ENCODE results near the gene ZBTB18. TPM values are rescaled to one million over a fixed set of nuclear protein-coding genes. Genes with fewer than 3 reads are reported as not detected.
"Not testable (repeated sequence)": the region's sequence is repeated elsewhere in the genome, so short reads cannot be mapped to it uniquely, and the experiment has no call there.

The ZBTB18 gene
- total RNA-seq, 1 donor from 2014 or later: 64.6 TPM

GRCh38 chr1:244042293-244042692, 8.8 kb upstream of the ZBTB18 start:
- no peak for DNase-seq

- DNase-seq: no peak
Measured at GRCh38 chr1:244044423-244044822, 6.7 kb upstream of the ZBTB18 start.

GRCh38 chr1:244046254-244046653, 4.8 kb upstream of the ZBTB18 start:
- DNase-seq: not testable (repeated sequence)

- DNase-seq: peak; percentile 50
Measured at GRCh38 chr1:244046907-244047611, 4.0 kb upstream of the ZBTB18 start.

GRCh38 chr1:244047621-244048255, 3.3 kb upstream of the ZBTB18 start:
- peak; percentile 80 for DNase-seq

GRCh38 chr1:244048256-244049161, 2.6 kb upstream of the ZBTB18 start:
- peak; percentile 99 for DNase-seq

- peak; percentile 69 for DNase-seq
Measured at GRCh38 chr1:244049162-244050013, 1.7 kb upstream of the ZBTB18 start.

- peak; percentile 32 for DNase-seq
Measured at GRCh38 chr1:244050014-244050834, 859 bp upstream of the ZBTB18 start.

- DNase-seq: peak; percentile 90
Measured at GRCh38 chr1:244052016-244052727, 1.1 kb downstream of the ZBTB18 start.

GRCh38 chr1:244052728-244053312, 1.7 kb downstream of the ZBTB18 start:
- peak; percentile 27 for DNase-seq

GRCh38 chr1:244053831-244054230, 2.7 kb downstream of the ZBTB18 start:
- peak; percentile 38 for DNase-seq

- peak; percentile 40 for DNase-seq
Measured at GRCh38 chr1:244054247-244054923, 3.3 kb downstream of the ZBTB18 start.

- no peak for DNase-seq
Measured at GRCh38 chr1:244054924-244055263, 3.8 kb downstream of the ZBTB18 start.

- no peak for DNase-seq
Measured at GRCh38 chr1:244056577-244056976, 5.5 kb downstream of the ZBTB18 start.

- DNase-seq: no peak
Measured at GRCh38 chr1:244057474-244058385, 6.6 kb downstream of the ZBTB18 start.

GRCh38 chr1:244060117-244060516, 9.0 kb downstream of the ZBTB18 start:
- no peak for DNase-seq

GRCh38 chr1:244060686-244061085, 9.6 kb downstream of the ZBTB18 start:
- DNase-seq: no peak

- DNase-seq: no peak
Measured at GRCh38 chr1:244062156-244062725, 11.2 kb downstream of the ZBTB18 start.
